IMR-90 (cell line): ENCODE data around the gene RAC2. TPM values are rescaled to one million over a fixed set of nuclear protein-coding genes. Genes with fewer than 3 reads are reported as not detected.
"Not testable (repeated sequence)": the region's sequence is repeated elsewhere in the genome, so short reads cannot be mapped to it uniquely, and the experiment has no call there.

Experiments used
- ATAC-seq: fragments of 200-7000 bp; cut with Tn5 transposase; 2 replicates; pipeline ENCODE4 v1.9.1; 2020; ENCODE audit warnings: low read depth, mild to moderate bottlenecking, moderate library complexity
- BruUV-seq: library from RNA; stranded (reverse); fragments of 400-500 nt; replicated peaks from 2 replicates; lab custom pipeline; 2021; lab: Mats Ljungman, UMichigan
- CTCF ChIA-PET: fragments of 300-600 bp; formaldehyde crosslinking; extraction: SDS; loops from one replicate; lab custom pipeline; 2021; ENCODE audit warnings: antibody characterized with exemption; lab: Yijun Ruan, JAX
- POLR2A ChIA-PET: fragments of 300-600 bp; sonication (Branson Sonifier 250); formaldehyde crosslinking; loops from one replicate; lab custom pipeline; 2022; ENCODE audit warnings: antibody characterized with exemption; ENCODE audit not compliant: unreplicated experiment; lab: Charles Lee
- DNase-seq: peaks from one replicate; pipeline ENCODE4 v3.0.0; 2013
- H2AFZ ChIP-seq: replicated peaks from 2 replicates; pipeline ENCODE3; 2013; ENCODE audit warnings: low read length, mild to moderate bottlenecking; ENCODE audit not compliant: poor library complexity
- H2AK5ac ChIP-seq: 2 replicates; pipeline ENCODE4 v1.6.1; 2013; ENCODE audit warnings: low read depth, low read length, inconsistent platforms
- H2AK9ac ChIP-seq: replicated peaks from 2 replicates; pipeline ENCODE3; 2013; ENCODE audit warnings: mild to moderate bottlenecking, low read depth, low read length, moderate library complexity; ENCODE audit not compliant: poor library complexity
- H2BK120ac ChIP-seq: 2 replicates; pipeline ENCODE4 v1.6.1; 2013; ENCODE audit warnings: low read depth, low read length, inconsistent platforms
- H2BK15ac ChIP-seq: 3 replicates; pipeline ENCODE4 v1.6.1; 2013; ENCODE audit warnings: low read depth, low read length, inconsistent platforms
- H2BK20ac ChIP-seq: 2 replicates; pipeline ENCODE4 v1.6.1; 2013; ENCODE audit warnings: low read depth, mild to moderate bottlenecking, inconsistent platforms, low read length, moderate library complexity
- H2BK5ac ChIP-seq: 2 replicates; pipeline ENCODE4 v1.6.1; 2013; ENCODE audit warnings: mild to moderate bottlenecking, low read depth, low read length, inconsistent platforms; ENCODE audit not compliant: poor library complexity, severe bottlenecking
- H3K14ac ChIP-seq: replicated peaks from 2 replicates; pipeline ENCODE4 v1.6.1; 2013; ENCODE audit warnings: low read depth, low read length, inconsistent platforms
- H3K18ac ChIP-seq: 2 replicates; pipeline ENCODE4 v1.6.1; 2013; ENCODE audit warnings: low read depth, low read length, control low read depth
- H3K23ac ChIP-seq: 2 replicates; pipeline ENCODE4 v1.6.1; 2013; ENCODE audit warnings: low read depth, low read length, inconsistent platforms
- H3K27ac ChIP-seq: 2 replicates; pipeline ENCODE4 v1.5.1; 2013; ENCODE audit warnings: mild to moderate bottlenecking, control low read depth, low read length; ENCODE audit not compliant: insufficient read depth
- H3K27me3 ChIP-seq: 2 replicates; pipeline ENCODE4 v1.6.1; 2013; ENCODE audit warnings: low read length; ENCODE audit not compliant: control insufficient read depth, insufficient read depth
- H3K36me3 ChIP-seq: 2 replicates; pipeline ENCODE4 v1.6.1; 2013; ENCODE audit warnings: low read length, mixed read lengths; ENCODE audit not compliant: control insufficient read depth, insufficient read depth
- H3K4ac ChIP-seq: 2 replicates; pipeline ENCODE4 v1.6.1; 2013; ENCODE audit warnings: low read depth, low read length, inconsistent platforms
- H3K4me1 ChIP-seq: 2 replicates; pipeline ENCODE4 v1.6.1; 2013; ENCODE audit warnings: low read length, mixed read lengths; ENCODE audit not compliant: control insufficient read depth, insufficient read depth
- H3K4me2 ChIP-seq: 2 replicates; pipeline ENCODE4 v1.6.1; 2013; ENCODE audit warnings: low read depth, mild to moderate bottlenecking, control low read depth, low read length, moderate library complexity
- H3K4me3 ChIP-seq: 2 replicates; pipeline ENCODE4 v1.5.1; 2013; ENCODE audit warnings: low read depth, mild to moderate bottlenecking, control low read depth, low read length, moderate library complexity; ENCODE audit not compliant: insufficient read depth
- H3K56ac ChIP-seq: 2 replicates; pipeline ENCODE4 v1.6.1; 2013; ENCODE audit warnings: low read length, inconsistent platforms; ENCODE audit not compliant: insufficient read depth; ENCODE audit errors: extremely low read depth
- H3K79me1 ChIP-seq, 2 experiments: 2 replicates each; pipeline ENCODE4 v1.6.1; 2013; ENCODE audit warnings: low read length in 2 of 2, inconsistent platforms in 1 of 2, low read depth in 1 of 2
- H3K9ac ChIP-seq: 2 replicates; pipeline ENCODE4 v1.6.1; 2013; ENCODE audit warnings: low read depth, low read length, control low read depth
- H3K9me1 ChIP-seq: 2 replicates; pipeline ENCODE4 v1.6.1; 2013; ENCODE audit warnings: low read length, inconsistent platforms; ENCODE audit not compliant: insufficient read depth
- H3K9me3 ChIP-seq: 2 replicates; pipeline ENCODE4 v1.6.1; 2013; ENCODE audit warnings: low read length; ENCODE audit not compliant: control insufficient read depth, insufficient read depth
- H4K20me1 ChIP-seq: 2 replicates; pipeline ENCODE4 v1.6.1; 2013; ENCODE audit warnings: low read length, inconsistent platforms; ENCODE audit not compliant: insufficient read depth
- H4K5ac ChIP-seq: 2 replicates; pipeline ENCODE4 v1.6.1; 2013; ENCODE audit warnings: mild to moderate bottlenecking, low read depth, low read length, control low read depth
- H4K8ac ChIP-seq, 2 experiments: 2 replicates each; pipeline ENCODE4 v1.6.1; 2013; ENCODE audit warnings: low read depth in 2 of 2, low read length in 2 of 2, control low read depth in 1 of 2, inconsistent platforms in 1 of 2
- H4K91ac ChIP-seq: 2 replicates; pipeline ENCODE4 v1.6.1; 2013; ENCODE audit warnings: low read depth, low read length, inconsistent platforms; ENCODE audit not compliant: insufficient read depth
- RAD21 ChIP-seq: IDR thresholded peaks from 2 replicates; pipeline ENCODE4 v1.6.1; 2012; ENCODE audit warnings: low read length, improper control_type of control experiment
- WGBS, 2 experiments: methylation state at CpG; one replicate each; pipeline versions ENCODE4 v1.1.5 to v1.1.7; 2013; ENCODE audit warnings: missing lambda C conversion rate in 2 of 2; ENCODE audit not compliant: insufficient read length in 1 of 2; ENCODE audit errors: extremely low coverage in 2 of 2; 5-methylcytosine and 5-hydroxymethylcytosine counted together
- dilution Hi-C: fragments of 300-500 bp; cut with HindIII; formaldehyde crosslinking; loops from one replicate; pipeline ENCODE4 v1.14.3; 2018; ENCODE audit warnings: low sequenced_read_pairs; ENCODE audit not compliant: unreplicated experiment
- in situ Hi-C: fragments of 300-500 bp; cut with MboI; formaldehyde crosslinking; loops from 3 replicates; pipeline ENCODE4 v1.14.3; 2019; ENCODE audit warnings: low sequenced_read_pairs, inconsistent platforms, mixed read lengths
- intact Hi-C: fragments of 100-400 bp; cut with micrococcal nuclease; formaldehyde crosslinking; loops from 2 replicates; pipeline ENCODE4 v1.10.0; 2022
- polyA plus RNA-seq, 3 experiments: library from polyadenylated mRNA; depleted of rRNA; stranded (reverse); fragments of >200 nt; gene quantifications; 2 replicates each; pipeline ENCODE4 v1.2.3, GENCODE V29; 2012; ENCODE audit warnings: low replicate concordance in 1 of 3
- total RNA-seq: library from RNA; depleted of rRNA; stranded (reverse); fragments of >200 nt; gene quantifications from 2 replicates; pipeline ENCODE4 v1.2.3, GENCODE V29; 2012
- TF ChIP-seq, protein P1 (sequence below): conservative IDR thresholded peaks from 2 replicates; pipeline ENCODE4 v1.5.1; 2012; ENCODE audit warnings: mild to moderate bottlenecking, low read depth, low read length, improper control_type of control experiment

Gene RAC2
- total and polyA plus RNA-seq, 2 of the 4 experiments (the other 2 are of a cell fraction) = 10.0 to 72.3 TPM

DNA sequence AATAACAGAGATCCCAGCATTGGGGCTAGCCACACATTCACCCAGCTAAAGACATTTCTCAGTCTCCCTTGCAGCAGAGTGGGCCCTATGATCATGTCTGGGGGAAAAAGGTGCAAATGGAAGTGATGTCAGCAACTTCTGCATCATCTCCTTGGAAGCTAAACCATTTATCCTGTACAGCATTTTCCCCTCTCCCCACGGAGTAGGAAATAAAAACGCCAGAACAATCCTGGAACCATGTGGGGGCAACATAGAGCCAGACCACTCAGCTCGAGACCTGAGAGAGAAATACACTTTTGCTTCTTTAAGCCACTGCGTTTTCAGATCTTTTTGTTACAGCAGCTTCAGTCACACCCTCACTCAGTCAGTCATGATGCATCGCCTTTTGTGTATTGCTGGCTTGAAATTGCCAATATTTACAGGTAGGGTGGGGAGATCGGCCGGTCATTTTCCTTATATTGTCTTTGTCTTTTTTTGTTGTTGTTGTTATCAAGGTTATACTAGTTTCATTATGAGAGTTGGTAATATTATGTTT is 9.1 kb upstream of the RAC2 start:
- intact Hi-C loops = no loop called here
- peak overlapping the region; percentile 0 for H2AFZ ChIP-seq
- CTCF ChIA-PET = no interaction called here

DNA sequence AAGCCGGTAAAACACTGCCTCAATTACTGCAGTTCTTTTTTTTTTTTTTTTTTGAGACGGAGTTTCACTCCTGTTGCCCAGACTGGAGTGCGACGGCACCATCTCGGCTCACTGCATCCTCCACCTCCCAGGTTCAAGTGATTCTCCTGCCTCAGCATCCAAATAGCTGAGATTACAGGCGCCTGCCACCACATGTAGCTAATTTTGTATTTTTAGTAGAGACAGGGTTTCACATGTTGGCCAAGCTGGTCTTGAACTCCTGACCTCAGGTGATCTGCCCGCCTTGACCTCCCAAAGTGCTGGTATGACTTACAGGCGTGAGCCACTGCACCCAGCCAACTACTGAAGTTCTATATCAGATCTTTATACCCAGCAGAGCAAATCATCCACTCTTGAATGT is 7.8 kb upstream of the RAC2 start:
- H2BK120ac ChIP-seq, H4K91ac ChIP-seq, H2BK20ac ChIP-seq, H4K20me1 ChIP-seq, in situ Hi-C loops, dilution Hi-C loops, H2AK5ac ChIP-seq, intact Hi-C loops, DNase-seq, H4K8ac ChIP-seq, H3K9me3 ChIP-seq, H2AFZ ChIP-seq, H4K5ac ChIP-seq, H3K27me3 ChIP-seq, H3K27ac ChIP-seq, H2BK15ac ChIP-seq, H3K79me1 ChIP-seq, H3K36me3 ChIP-seq, H3K4me2 ChIP-seq, H3K4me1 ChIP-seq, H2AK9ac ChIP-seq, CTCF ChIA-PET, BruUV-seq, H3K18ac ChIP-seq, H2BK5ac ChIP-seq, H3K56ac ChIP-seq, H3K9me1 ChIP-seq, ATAC-seq, H3K4me3 ChIP-seq, H3K9ac ChIP-seq, POLR2A ChIA-PET, H3K23ac ChIP-seq, H3K4ac ChIP-seq, H3K14ac ChIP-seq: not testable (repeated sequence)
- WGBS, 2 experiments = no CpG with 5 or more reads among the region's 8 CpGs

More for the DNA sequence above, 9.1 kb upstream of the RAC2 start:
- Histone ChIP-seq H3K14ac (no peak overlapping the region), H4K5ac (no peak overlapping the region), H2BK20ac (no peak overlapping the region), H2AK9ac (no peak overlapping the region), H3K9ac (no peak overlapping the region), H4K8ac (no peak overlapping the region), H4K91ac (no peak overlapping the region), H3K4me1 (peaks cover 7% of the 10 kb centered on the region; the same call in 1 of the 2 replicates), H3K4me3 (no peak overlapping the region), H3K18ac (no peak overlapping the region), H3K4me2 (no peak overlapping the region), H2AK5ac (no peak overlapping the region), H3K27ac (no peak overlapping the region), H2BK120ac (no peak overlapping the region), H3K9me1 (no peaks in the 10 kb centered on the region), H3K27me3 (peaks cover 6% of the 10 kb centered on the region; the same call in 1 of the 2 replicates), H3K9me3 (no peaks in the 10 kb centered on the region), H4K20me1 (no peaks in the 10 kb centered on the region), H3K36me3 (no peaks in the 10 kb centered on the region), H3K23ac (no peak overlapping the region), H3K79me1 (no peaks in the 10 kb centered on the region), H2BK5ac (no peak overlapping the region), H2BK15ac (no peak overlapping the region), H3K4ac (no peak overlapping the region), H3K56ac (no peak overlapping the region)
- ATAC-seq = no peak
- POLR2A ChIA-PET = no interaction called here
- no peak for TF ChIP-seq RAD21
- TF ChIP-seq, protein P1, sequence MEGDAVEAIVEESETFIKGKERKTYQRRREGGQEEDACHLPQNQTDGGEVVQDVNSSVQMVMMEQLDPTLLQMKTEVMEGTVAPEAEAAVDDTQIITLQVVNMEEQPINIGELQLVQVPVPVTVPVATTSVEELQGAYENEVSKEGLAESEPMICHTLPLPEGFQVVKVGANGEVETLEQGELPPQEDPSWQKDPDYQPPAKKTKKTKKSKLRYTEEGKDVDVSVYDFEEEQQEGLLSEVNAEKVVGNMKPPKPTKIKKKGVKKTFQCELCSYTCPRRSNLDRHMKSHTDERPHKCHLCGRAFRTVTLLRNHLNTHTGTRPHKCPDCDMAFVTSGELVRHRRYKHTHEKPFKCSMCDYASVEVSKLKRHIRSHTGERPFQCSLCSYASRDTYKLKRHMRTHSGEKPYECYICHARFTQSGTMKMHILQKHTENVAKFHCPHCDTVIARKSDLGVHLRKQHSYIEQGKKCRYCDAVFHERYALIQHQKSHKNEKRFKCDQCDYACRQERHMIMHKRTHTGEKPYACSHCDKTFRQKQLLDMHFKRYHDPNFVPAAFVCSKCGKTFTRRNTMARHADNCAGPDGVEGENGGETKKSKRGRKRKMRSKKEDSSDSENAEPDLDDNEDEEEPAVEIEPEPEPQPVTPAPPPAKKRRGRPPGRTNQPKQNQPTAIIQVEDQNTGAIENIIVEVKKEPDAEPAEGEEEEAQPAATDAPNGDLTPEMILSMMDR = peak; percentile 10; the same call in 1 of the 2 replicates
- in situ Hi-C loops = no loop called here
- dilution Hi-C loops = no loop called here
- DNase-seq = no peak
- WGBS, 2 experiments = no CpG with 5 or more reads among the region's 7 CpGs
- BruUV-seq = no TSS peak
